GM19468 (cell line): ENCODE data around the gene LRRC27.
"Not testable (repeated sequence)": the region's sequence is repeated elsewhere in the genome, so short reads cannot be mapped to it uniquely, and the experiment has no call there.

Source experiments
- ATAC-seq: cut with Tn5 transposase; IDR thresholded peaks from one replicate; pipeline ENCODE4 v1.9.1; 2021; ENCODE audit warnings: mild to moderate bottlenecking, moderate library complexity, moderate number of reproducible peaks; ENCODE audit not compliant: unreplicated experiment; ENCODE audit errors: extremely low read depth

Gene LRRC27

GRCh38 chr10:132335189-132336063 is 3.4 kb downstream of the LRRC27 start:
- no peak for ATAC-seq

- ATAC-seq: no peak
Observed at GRCh38 chr10:132336064-132336746, 4.2 kb downstream of the LRRC27 start.

GRCh38 chr10:132336919-132337407 is 5.0 kb downstream of the LRRC27 start:
- ATAC-seq: no peak

- not testable (repeated sequence) for ATAC-seq
Observed at GRCh38 chr10:132337854-132338253, 5.9 kb downstream of the LRRC27 start.

GRCh38 chr10:132338876-132339275 is 6.9 kb downstream of the LRRC27 start:
- ATAC-seq: no peak

GRCh38 chr10:132339276-132339675 is 7.3 kb downstream of the LRRC27 start:
- no peak for ATAC-seq

- no peak for ATAC-seq
Observed at GRCh38 chr10:132341017-132341416, 9.0 kb downstream of the LRRC27 start.

- no peak for ATAC-seq
Observed at GRCh38 chr10:132341781-132342180, 9.8 kb downstream of the LRRC27 start.

GRCh38 chr10:132342553-132342952 is 10.6 kb downstream of the LRRC27 start:
- ATAC-seq: no peak

- no peak for ATAC-seq
Observed at GRCh38 chr10:132344386-132344785, 12.4 kb downstream of the LRRC27 start.

- no peak for ATAC-seq
Observed at GRCh38 chr10:132345345-132345744, 13.4 kb downstream of the LRRC27 start.

- ATAC-seq: no peak
Observed at GRCh38 chr10:132346806-132347205, 14.8 kb downstream of the LRRC27 start.

GRCh38 chr10:132347211-132347930 is 15.4 kb downstream of the LRRC27 start:
- ATAC-seq: no peak

- no peak for ATAC-seq
Observed at GRCh38 chr10:132347931-132348267, 15.9 kb downstream of the LRRC27 start.

GRCh38 chr10:132349766-132350165 is 17.8 kb downstream of the LRRC27 start:
- ATAC-seq: no peak

- no peak for ATAC-seq
Observed at GRCh38 chr10:132350391-132350790, 18.4 kb downstream of the LRRC27 start.

- no peak for ATAC-seq
Observed at GRCh38 chr10:132350946-132351345, 19.0 kb downstream of the LRRC27 start.

GRCh38 chr10:132351611-132352010 is 19.6 kb downstream of the LRRC27 start:
- no peak for ATAC-seq

- ATAC-seq: not testable (repeated sequence)
Observed at GRCh38 chr10:132352462-132353308, 20.7 kb downstream of the LRRC27 start.
